ENCODE data around the gene RABGAP1L.
"Not testable (repeated sequence)": the region's sequence is repeated elsewhere in the genome, so short reads cannot be mapped to it uniquely, and the experiment has no call there.

RABGAP1L gene

DNA sequence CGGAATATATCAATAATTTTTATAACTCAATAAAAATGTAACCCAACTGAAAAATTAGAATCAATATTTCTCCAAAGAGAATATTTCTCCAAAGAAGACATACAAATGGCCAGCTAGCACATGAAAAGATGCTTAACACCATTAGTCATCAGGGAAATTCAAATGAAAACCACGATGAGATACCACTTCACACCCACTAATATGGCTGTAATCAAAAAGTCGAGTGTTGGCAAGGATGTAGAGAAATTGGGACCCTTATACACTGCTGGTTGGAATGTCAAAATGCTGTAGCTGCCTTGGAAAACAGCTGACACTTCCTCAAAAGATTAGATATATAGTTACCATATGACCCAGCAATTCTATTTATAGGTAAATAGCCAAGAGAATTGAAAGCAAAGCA is 421.5 kb downstream of the RABGAP1L start:
- ATAC-seq (no peak), DNase-seq (no peak)
- Mint-ChIP-seq H3K9me3 (peaks cover 3 to 11% of the 10 kb centered on the region in 2 donors), H3K4me1 (no peaks in the 10 kb centered on the region), H3K27ac (no peak overlapping the region), H3K4me3 (no peak overlapping the region), H3K27me3 (no peaks in the 10 kb centered on the region)

DNA sequence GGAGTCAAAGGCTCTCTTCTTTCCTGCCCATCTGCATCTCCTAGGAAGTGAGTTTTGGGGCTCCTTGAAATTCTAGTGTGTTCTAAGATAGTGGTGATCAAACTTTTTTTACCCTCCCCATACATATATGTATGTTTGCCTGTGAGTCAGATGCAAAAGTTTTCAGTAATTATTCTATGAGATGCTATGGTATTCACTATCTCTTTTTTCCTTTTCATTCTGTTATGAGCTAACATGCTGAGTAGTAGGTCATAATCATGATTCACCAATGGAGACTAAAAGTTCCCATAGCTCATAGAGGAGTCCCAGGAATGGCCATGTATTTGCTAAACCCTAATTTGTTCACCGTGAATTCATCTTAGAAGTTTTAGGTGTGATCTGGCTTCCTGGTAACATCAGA is 424.0 kb downstream of the RABGAP1L start:
- ATAC-seq: no peak
- Mint-ChIP-seq H3K27me3 (no peaks in the 10 kb centered on the region), H3K27ac (no peak overlapping the region), H3K9me3 (peaks cover 2 to 5% of the 10 kb centered on the region in 2 donors), H3K4me1 (no peaks in the 10 kb centered on the region), H3K4me3 (no peak overlapping the region)
- DNase-seq: no peak

DNA sequence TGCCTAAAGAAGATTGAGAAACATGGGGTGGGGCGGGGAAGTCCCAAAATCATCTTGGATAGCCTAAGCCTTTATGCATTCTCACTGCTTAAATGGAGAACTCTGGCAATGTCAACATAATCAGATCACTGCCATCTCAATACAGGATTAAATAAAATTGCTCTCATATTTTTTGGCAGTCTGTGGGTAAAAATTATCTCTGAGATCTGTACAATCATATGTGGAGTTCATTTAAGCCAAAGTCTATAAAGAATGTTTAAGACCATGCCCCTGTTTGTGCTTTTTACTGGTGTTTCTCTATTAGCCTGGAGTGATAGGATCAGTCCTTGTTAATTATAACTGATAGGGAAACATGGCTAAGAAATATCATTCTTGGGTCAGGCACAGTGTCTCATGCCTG is 424.8 kb downstream of the RABGAP1L start:
- peaks cover 9 to 11% of the 10 kb centered on the region in 2 donors for H3K9me3 Mint-ChIP-seq
- DNase-seq: no peak
- H3K27ac Mint-ChIP-seq: no peak overlapping the region
- no peak overlapping the region for H3K4me3 Mint-ChIP-seq
- no peaks in the 10 kb centered on the region for H3K27me3 Mint-ChIP-seq
- ATAC-seq: no peak
- no peaks in the 10 kb centered on the region for H3K4me1 Mint-ChIP-seq

GRCh38 chr1:174588618-174589017 is 429.3 kb downstream of the RABGAP1L start:
- ATAC-seq, H3K27me3 Mint-ChIP-seq, H3K4me3 Mint-ChIP-seq, H3K4me1 Mint-ChIP-seq, H3K27ac Mint-ChIP-seq, DNase-seq: not testable (repeated sequence)
- peaks cover 14 to 16% of the 10 kb centered on the region in 2 donors for H3K9me3 Mint-ChIP-seq

- DNase-seq: no peak
- ATAC-seq: no peak
- Mint-ChIP-seq H3K27me3 (no peaks in the 10 kb centered on the region), H3K4me3 (no peak overlapping the region), H3K27ac (no peak overlapping the region), H3K9me3 (peaks cover 11 to 29% of the 10 kb centered on the region in 2 donors), H3K4me1 (no peaks in the 10 kb centered on the region)
Measured at GRCh38 chr1:174605198-174605597, 445.9 kb downstream of the RABGAP1L start.

GRCh38 chr1:174606471-174606870 is 447.2 kb downstream of the RABGAP1L start:
- Mint-ChIP-seq H3K4me3 (no peak overlapping the region), H3K9me3 (peaks cover 9 to 21% of the 10 kb centered on the region in 2 donors), H3K4me1 (no peaks in the 10 kb centered on the region), H3K27ac (no peak overlapping the region), H3K27me3 (no peaks in the 10 kb centered on the region)
- ATAC-seq (no peak), DNase-seq (no peak)

- ATAC-seq, H3K4me1 Mint-ChIP-seq, H3K27ac Mint-ChIP-seq, DNase-seq, H3K27me3 Mint-ChIP-seq, H3K4me3 Mint-ChIP-seq: not testable (repeated sequence)
- peaks cover 27 to 45% of the 10 kb centered on the region in 2 donors for H3K9me3 Mint-ChIP-seq
Measured at GRCh38 chr1:174617905-174618304, 458.6 kb downstream of the RABGAP1L start.

DNA sequence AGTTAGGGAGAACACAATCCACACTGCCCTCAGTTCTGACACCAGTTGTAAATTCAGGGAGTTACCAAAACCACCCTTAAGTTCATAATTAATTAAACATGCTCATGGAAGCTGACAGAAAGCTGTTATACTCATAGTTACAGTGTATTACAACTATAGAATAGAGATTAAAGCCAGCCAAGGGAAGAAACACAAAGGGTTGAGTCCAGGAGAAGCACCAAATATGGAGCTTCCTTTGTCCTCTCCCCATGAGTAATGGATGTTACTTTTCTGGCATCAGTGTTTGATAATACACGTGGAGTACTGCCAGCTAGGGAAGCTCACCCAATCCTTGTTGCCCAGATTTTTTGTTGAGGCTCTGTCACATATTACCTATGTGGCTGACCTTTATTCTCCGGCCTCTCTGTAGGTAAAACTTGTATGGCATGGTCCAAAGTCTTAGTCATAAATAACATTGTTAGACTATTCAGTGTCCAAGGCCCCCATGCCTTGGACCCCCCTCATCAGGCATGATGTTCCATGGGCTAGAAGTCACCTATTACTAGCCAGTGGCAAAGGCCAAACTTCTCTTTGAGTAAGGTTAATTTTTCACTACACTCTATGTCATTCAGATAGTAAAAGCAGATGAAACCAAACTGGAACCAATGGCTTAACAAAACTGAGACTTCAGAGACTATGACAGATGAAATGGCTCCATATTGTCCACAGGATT is 464.2 kb downstream of the RABGAP1L start:
- peaks cover 15 to 31% of the 10 kb centered on the region in 2 donors for H3K9me3 Mint-ChIP-seq
- no peak overlapping the region for H3K27ac Mint-ChIP-seq
- no peak for DNase-seq
- H3K27me3 Mint-ChIP-seq: no peaks in the 10 kb centered on the region
- no peaks in the 10 kb centered on the region for H3K4me1 Mint-ChIP-seq
- ATAC-seq: no peak
- no peak overlapping the region for H3K4me3 Mint-ChIP-seq

GRCh38 chr1:174626031-174627025 is 467.0 kb downstream of the RABGAP1L start:
- Mint-ChIP-seq H3K4me3 (no peak overlapping the region), H3K27me3 (no peaks in the 10 kb centered on the region), H3K9me3 (peaks cover 4 to 6% of the 10 kb centered on the region in 2 donors), H3K4me1 (no peaks in the 10 kb centered on the region), H3K27ac (no peak overlapping the region)
- DNase-seq: no peak
- no peak for ATAC-seq

DNA sequence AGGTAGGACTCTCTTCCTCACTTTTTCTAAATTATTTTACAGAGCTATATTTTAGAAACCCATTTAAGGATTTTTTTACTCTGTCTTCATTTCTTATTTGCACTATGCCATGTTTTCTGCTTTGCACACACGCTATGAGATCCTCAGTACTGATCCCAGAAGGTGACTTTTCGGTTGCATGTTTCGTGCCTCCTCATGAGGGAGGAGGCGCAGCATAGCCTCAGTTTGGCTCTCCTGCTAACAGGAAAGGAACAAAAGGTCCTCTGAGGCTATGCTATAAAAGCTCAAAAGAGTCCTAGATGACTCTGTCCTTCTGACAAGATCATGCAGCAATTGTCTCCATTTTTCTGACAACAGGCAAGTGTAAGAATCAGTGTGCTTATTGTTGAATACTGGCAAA is 478.2 kb downstream of the RABGAP1L start:
- DNase-seq (no peak), ATAC-seq (no peak)
- Mint-ChIP-seq H3K4me3 (no peak overlapping the region), H3K27ac (no peak overlapping the region), H3K9me3 (no peaks in the 10 kb centered on the region), H3K27me3 (no peaks in the 10 kb centered on the region), H3K4me1 (no peaks in the 10 kb centered on the region)

GRCh38 chr1:174639461-174639860 is 480.1 kb downstream of the RABGAP1L start:
- Mint-ChIP-seq H3K27me3 (no peaks in the 10 kb centered on the region), H3K4me1 (no peaks in the 10 kb centered on the region), H3K27ac (no peak overlapping the region), H3K4me3 (no peak overlapping the region), H3K9me3 (no peaks in the 10 kb centered on the region)
- DNase-seq (no peak), ATAC-seq (no peak)

- H3K27ac Mint-ChIP-seq: no peak overlapping the region
- DNase-seq (no peak), ATAC-seq (no peak)
- no peaks in the 10 kb centered on the region for H3K4me1 Mint-ChIP-seq
- H3K4me3 Mint-ChIP-seq: no peak overlapping the region
- no peaks in the 10 kb centered on the region for H3K9me3 Mint-ChIP-seq
- no peaks in the 10 kb centered on the region for H3K27me3 Mint-ChIP-seq
Measured at GRCh38 chr1:174640783-174641182, 481.5 kb downstream of the RABGAP1L start.

GRCh38 chr1:174642393-174642792 is 483.1 kb downstream of the RABGAP1L start:
- no peak overlapping the region for H3K4me3 Mint-ChIP-seq
- no peak overlapping the region for H3K27ac Mint-ChIP-seq
- ATAC-seq: no peak
- H3K27me3 Mint-ChIP-seq: no peaks in the 10 kb centered on the region
- peaks cover 0 to 1% of the 10 kb centered on the region in 2 donors for H3K9me3 Mint-ChIP-seq
- no peak for DNase-seq
- no peaks in the 10 kb centered on the region for H3K4me1 Mint-ChIP-seq

DNA sequence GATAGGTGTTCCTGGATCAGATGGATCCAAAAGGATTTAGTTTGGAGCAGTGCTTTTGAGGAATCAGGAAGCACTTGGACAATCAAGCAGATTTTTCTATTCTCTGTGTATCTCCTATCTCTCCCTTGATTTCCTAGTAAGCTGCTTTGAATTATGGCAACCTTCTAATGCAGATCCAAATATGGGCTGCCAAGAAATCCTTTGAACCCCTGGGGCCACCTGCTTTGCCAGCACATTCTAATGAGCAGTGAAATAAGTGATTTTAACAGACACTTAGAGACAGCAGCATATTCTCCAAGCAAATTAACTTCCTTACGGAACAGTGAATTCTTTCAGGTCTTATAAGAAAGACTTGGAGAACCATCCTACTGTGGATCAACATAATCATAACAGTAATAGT is 483.9 kb downstream of the RABGAP1L start:
- Mint-ChIP-seq H3K27me3 (no peaks in the 10 kb centered on the region), H3K27ac (no peak overlapping the region)
- ATAC-seq: no peak

GRCh38 chr1:174649572-174649971 is 490.3 kb downstream of the RABGAP1L start:
- H3K9me3 Mint-ChIP-seq: peaks cover 15 to 33% of the 10 kb centered on the region in 2 donors
- not testable (repeated sequence) for H3K4me1 Mint-ChIP-seq, H3K4me3 Mint-ChIP-seq, H3K27me3 Mint-ChIP-seq, ATAC-seq, DNase-seq, H3K27ac Mint-ChIP-seq

More for the DNA sequence above, 483.9 kb downstream of the RABGAP1L start:
- no peak for DNase-seq
- Mint-ChIP-seq H3K4me1 (no peaks in the 10 kb centered on the region), H3K4me3 (no peak overlapping the region), H3K9me3 (peaks cover 5 to 10% of the 10 kb centered on the region in 2 donors)

Data from stimulated activated naive CD8-positive, alpha-beta T cell treated with anti-CD3 and anti-CD28 coated beads, Interleukin-15, amount 100 ng/mL, for 72 hours (primary cell).